Glomerular visceral epithelial cell (primary cell): ENCODE results near the gene RNF214.
"Not testable (repeated sequence)": the region's sequence is repeated elsewhere in the genome, so short reads cannot be mapped to it uniquely, and the experiment has no call there.

Experiments used
- DNase-seq: peaks from one replicate; pipeline ENCODE4 v3.0.0-alpha.2; 2016; ENCODE audit errors: extremely low spot score

The RNF214 gene

GRCh38 chr11:117230999-117231841, 1.3 kb upstream of the RNF214 start:
- DNase-seq: no peak

DNA sequence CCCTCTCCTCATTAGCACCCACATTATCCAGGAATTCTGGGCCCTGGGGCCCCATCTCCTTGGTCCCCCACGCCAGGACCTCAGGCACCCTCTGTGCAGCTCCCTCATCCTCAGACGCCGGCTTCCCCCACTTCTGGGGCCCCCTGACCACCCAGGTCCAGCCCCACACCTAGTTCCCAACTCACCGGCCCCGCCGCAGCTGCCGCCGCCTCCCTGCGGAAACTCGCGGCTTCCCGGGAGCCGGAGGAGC, 704 bp upstream of the RNF214 start, which contains the start of gene PCSK7:
Gene PCSK7, minus strand, starts transcription at position 232 of the 250 bp plus-strand sequence. CDS start 2,229 bp downstream, outside the sequence.
- no peak for DNase-seq

- DNase-seq: no peak
Measured at GRCh38 chr11:117232911-117233409, 489 bp downstream of the RNF214 start.

DNA sequence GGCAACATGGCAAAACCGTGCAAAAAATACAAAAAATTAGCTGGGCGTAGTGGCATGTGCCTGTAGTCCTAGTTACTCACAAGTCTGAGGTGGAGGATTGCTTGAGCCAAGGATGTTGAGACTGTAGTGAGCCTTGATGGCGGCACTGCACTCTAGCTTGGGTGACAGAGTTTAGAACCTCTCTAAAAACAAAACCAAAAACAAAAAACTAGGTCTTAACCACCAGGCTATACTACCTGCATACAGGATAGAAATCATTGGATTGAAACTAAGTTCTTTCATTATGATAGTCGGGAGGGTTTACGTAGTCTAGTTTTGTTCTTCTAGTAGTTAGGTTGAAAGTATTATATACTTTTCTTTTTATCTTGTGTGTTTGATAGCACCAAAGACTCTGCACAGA, 5.8 kb downstream of the RNF214 start:
- no peak for DNase-seq

GRCh38 chr11:117239295-117239694, 6.8 kb downstream of the RNF214 start:
- peak; percentile 55 for DNase-seq

GRCh38 chr11:117248341-117248740, 15.9 kb downstream of the RNF214 start:
- DNase-seq: no peak

GRCh38 chr11:117249571-117249970, 17.1 kb downstream of the RNF214 start:
- DNase-seq: no peak

DNA sequence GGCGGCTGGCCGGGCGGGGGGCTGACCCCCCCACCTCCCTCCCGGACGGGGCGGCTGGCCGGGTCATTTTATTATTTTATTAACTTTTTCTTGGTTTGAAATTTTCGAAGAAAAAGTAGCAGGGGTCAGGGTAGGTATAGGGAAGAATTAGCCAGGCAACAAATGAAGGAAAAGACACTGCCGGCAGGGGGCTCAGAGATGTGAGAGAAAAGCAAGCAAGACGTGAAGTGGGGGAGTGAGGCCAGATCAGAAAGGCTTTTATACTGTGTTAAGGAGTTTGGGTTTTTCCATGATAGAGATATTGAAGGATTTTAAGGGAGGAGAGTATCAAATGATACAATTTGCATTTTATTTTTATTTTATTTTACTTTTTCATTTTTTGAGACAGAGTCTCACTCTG, 19.0 kb downstream of the RNF214 start:
- DNase-seq: no peak

- DNase-seq: no peak
Measured at GRCh38 chr11:117255966-117256365, 23.5 kb downstream of the RNF214 start.

GRCh38 chr11:117256573-117256972, 24.1 kb downstream of the RNF214 start:
- no peak for DNase-seq

- no peak for DNase-seq
Measured at GRCh38 chr11:117258576-117258975, 26.1 kb downstream of the RNF214 start.

DNA sequence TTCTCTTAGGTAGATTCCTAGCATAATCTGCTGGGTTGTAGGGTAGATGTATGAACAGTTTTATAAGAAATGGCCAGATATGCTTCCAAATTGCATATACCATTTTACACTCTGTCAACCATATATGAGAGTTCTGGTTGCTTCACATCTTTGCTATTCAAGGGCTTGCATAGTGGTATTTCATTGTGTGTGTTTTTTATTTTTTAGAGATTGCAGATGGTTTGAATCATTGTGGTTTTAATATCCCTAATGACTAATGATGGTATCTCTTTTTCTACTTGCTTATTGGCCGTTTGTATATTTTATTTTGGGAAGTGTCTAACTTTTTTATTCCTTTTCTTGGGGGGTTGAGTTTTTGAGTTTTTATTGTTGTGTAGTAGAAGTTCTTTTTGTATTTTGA, 26.9 kb downstream of the RNF214 start:
- no peak for DNase-seq

DNA sequence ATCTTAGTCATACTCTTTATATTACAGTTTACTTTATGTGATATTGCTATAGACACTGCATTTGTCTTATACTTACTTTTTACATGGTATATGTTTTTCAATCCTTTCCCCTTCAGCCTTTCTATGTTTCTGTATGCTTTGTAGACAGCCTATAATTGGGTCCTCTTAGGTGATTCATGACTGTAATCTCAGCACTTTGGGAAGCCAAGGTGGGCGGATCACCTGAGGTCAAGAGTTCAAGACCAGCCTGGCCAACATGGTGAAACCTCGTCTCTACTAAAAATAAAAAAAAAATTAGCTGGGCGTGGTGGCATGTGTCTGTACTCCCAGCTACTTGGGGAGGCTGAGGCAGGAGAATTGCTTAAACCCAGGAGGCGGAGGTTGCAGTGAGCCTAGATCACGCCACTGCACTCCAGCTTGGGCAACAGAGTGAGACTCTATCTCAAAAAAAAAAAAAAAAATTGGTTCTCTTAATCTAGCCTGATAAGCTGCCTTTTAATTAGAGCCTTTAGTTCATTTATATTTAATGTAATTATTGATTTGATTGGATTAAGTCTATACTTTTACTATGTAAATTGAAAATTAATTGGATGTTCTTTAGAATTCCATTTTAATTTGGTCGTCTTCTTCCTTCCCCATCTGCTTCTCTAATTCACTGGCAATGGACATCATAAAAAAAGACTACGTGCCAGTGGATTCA, 32.3 kb downstream of the RNF214 start:
- DNase-seq: not testable (repeated sequence)

DNA sequence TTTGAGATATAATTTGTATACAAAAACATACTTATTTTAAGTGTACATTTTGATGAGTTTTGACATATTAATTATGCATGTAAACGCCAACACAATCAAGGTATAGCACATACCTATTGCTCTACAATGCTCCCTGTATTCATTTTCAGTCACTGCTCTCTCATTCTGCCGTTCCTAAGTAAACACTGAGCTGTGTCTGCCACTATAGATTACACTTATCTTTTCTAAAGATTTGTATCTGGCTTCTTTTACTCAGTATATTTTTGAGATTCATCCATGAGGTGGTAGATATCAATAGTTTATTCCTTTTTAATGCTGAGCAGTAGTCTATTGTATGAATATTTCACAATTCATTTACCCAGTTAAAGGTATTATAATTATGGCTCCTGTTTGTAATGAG, 33.3 kb downstream of the RNF214 start:
- DNase-seq: no peak

DNA sequence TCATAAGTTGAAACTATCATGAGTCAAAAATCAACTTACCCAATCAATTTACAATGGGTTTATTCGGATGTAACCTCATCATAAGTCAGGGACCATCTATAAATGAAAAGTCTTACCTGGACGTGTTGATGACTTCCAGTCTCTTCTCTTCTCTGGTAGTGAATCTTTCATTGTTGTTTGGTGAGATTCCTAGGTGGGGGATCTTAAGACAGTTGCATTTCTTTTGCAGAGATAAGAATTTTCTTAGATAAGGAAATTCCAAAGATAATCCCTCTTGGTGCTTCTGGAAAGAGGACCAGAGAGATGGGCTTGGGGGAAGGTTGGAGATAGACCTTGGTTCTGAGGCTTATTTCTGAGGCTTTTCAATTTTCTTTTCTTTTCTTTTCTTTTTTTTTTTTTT, 37.4 kb downstream of the RNF214 start:
- DNase-seq: no peak

DNA sequence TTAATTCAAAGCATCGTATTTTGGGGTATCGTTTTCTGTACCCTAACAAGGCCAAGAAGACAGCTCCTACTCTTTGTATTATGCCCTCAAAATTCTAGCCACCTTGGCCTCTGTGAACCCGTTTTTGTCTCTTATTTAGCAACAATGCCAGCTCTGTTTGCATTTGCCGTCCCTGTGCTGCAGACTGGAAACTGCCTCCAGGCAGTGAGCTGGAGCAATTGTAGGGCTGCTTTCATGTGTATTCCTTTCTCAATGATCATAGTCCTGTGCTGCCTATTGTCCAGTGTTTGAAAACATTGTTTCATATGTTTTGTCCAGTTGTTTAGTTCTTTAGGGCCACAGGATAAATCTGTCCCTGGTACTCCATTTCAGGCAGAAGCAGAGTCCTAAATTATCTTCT, 38.7 kb downstream of the RNF214 start:
- DNase-seq: no peak

DNA sequence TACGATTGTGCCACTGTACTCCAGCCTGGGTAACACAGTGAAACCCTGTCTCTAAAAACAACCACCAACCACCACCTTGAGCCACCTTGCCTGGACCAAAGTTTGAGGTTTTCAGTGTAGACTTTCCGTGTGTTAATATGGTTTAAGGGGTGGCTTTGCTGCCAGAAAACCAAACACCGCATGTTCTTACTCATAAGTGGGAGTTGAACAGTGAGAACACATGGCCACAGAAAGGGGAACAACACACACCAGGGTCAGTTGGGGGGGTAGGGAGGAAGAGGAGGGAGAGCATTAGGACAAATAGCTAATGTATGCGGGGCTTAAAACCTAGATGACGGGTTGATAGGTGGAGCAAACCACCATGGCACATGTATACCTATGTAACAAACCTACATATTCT, 39.7 kb downstream of the RNF214 start:
- DNase-seq: not testable (repeated sequence)

DNA sequence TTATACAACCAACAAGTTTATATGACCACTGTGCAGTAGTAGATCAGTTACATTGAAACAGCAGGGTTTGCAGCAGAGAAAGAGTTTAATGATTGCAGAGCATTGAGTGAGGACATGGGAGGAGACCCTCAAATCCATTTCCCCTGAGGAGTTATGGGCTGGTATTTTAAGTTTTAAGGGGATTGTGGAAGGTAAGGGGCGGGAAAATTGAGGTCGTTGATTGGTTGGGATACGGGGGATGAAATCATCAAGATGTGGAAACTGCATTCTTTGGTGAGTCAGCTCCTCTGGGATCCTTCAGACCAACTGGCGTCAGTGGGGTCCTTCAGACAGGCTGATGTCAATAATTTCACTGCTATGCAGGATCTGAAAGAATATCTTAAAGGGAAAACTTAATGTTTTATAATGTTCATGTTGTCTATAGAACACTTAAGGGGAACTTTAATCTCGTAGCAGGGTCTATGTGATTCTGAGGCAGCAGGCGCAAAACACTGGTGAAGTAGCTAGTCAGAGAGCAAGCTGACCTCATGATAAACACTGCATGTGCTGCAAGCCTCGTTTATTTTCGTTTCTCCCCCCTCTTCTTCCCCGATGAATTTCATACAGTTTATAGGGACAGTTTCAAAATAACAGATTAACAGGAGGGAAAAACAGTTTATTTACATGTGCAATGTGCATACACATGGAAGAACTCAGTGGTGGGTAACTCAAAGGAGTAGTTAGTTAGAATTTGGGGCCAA, 41.2 kb downstream of the RNF214 start:
- DNase-seq: peak; percentile 58

DNA sequence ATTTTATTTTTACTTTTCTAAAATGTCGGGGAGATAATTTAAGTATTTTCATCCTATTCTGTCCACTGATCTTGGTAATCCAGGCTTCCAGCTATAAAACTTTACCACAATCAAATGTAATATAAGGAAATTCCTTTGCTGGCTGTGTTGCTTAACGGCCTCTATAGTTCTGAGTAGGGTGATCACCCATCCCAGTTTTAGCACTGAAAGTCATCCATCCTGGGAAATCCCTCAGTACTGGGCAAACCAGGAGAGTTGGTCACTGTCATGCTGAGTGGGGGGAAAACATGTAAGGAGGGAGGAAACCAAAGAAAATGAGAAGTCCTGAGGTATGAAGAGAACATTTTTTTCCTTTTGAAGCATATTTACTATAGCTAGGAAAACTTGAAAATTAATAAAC, 45.9 kb downstream of the RNF214 start:
- DNase-seq: no peak

- DNase-seq: no peak
Measured at GRCh38 chr11:117279711-117280376, 47.4 kb downstream of the RNF214 start.

DNA sequence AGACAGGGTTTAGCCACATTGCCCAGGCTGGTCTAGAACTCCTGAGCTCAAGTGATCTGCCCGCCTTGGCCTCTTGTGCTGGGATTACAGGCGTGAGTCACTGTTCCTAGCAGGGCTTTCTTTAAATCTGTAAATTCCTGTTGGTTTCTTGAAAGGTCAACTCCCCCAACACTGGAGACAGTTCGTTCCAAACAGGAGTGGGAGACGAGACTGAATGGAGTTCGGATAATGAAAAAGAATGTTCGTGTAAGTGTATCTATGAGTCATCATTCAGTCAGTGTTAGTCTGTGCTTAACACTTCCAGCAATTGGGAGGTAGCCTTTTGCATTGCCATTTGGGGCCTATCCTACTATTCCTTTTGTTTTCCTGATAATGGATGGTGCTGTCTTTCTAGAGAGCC, 48.7 kb downstream of the RNF214 start:
- DNase-seq: peak; percentile 81

- no peak for DNase-seq
Measured at GRCh38 chr11:117281869-117282268, 49.4 kb downstream of the RNF214 start.
